Subcutaneous abdominal adipose tissue (tissue), 5 donors: ENCODE data around the gene GNG4.
"Not testable (repeated sequence)": the region's sequence is repeated elsewhere in the genome, so short reads cannot be mapped to it uniquely, and the experiment has no call there.

ENCODE experiments used
- H3K27ac ChIP-seq: one replicate; pipeline ENCODE4 v1.7.0; 2013; ENCODE audit warnings: low read depth, mild to moderate bottlenecking, inconsistent platforms, low read length, moderate library complexity
- H3K27me3 ChIP-seq, 5 donors: one replicate each; pipeline ENCODE4 v1.7.0; 2013; ENCODE audit warnings: low read length in 5 of 5, inconsistent platforms in 1 of 5; ENCODE audit not compliant: control insufficient read depth in 5 of 5, insufficient read depth in 4 of 5
- H3K36me3 ChIP-seq, 5 donors: one replicate each; pipeline ENCODE4 v1.7.0; 2013; ENCODE audit warnings: low read length in 5 of 5; ENCODE audit not compliant: control insufficient read depth in 5 of 5, insufficient read depth in 5 of 5
- H3K4me1 ChIP-seq, 5 donors: one replicate each; pipeline ENCODE4 v1.7.0; 2013; ENCODE audit warnings: low read length in 5 of 5, mild to moderate bottlenecking in 3 of 5, moderate library complexity in 1 of 5; ENCODE audit not compliant: control insufficient read depth in 5 of 5, insufficient read depth in 5 of 5
- H3K4me3 ChIP-seq, 5 donors: one replicate each; pipeline ENCODE4 v1.7.0; 2013; ENCODE audit warnings: low read length in 5 of 5, low read depth in 1 of 5
- H3K9ac ChIP-seq, 5 donors: one replicate each; pipeline ENCODE4 v1.7.0; 2013; ENCODE audit warnings: low read length in 5 of 5, mild to moderate bottlenecking in 4 of 5, moderate library complexity in 3 of 5
- H3K9me3 ChIP-seq, 5 donors: one replicate each; pipeline ENCODE4 v1.7.0; 2013; ENCODE audit warnings: low read length in 5 of 5; ENCODE audit not compliant: control insufficient read depth in 5 of 5
- donor health status: healthy.
- donor health status: healthy.
- donor health status: healthy.
- donor health status: healthy.
- donor health status: healthy.

GNG4 gene

DNA sequence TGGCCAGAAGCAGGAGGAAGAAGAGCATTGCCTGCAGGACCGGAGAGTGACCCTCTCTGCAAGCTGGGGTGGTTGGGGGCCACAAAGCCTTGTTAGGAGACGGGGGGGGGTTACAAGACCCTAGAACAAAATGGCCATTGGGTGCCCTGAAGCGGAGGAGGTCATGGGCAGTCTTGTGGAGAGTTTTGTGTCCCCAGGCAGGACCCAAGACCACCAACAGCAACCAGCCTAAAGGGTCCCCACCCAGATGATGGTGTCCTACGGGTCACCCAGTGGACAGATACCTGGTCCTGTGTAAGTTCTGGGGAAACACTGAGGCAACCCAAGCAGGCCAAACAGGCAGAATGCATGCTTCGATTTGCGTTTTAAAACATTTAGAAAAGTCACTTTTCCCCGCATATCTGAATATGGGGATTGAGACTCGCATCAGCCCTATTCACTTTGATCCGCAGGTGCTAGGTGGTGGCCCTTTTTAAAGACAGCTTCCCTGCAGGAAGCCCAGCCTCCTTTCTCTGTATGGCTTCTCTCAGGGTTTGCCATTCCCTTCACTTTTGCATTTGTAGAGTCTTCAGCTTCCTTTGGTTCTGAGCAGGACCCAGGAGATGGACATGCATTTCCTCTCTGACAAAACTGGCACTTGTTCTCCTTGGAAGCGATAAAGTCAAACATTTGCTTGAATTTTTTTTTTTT is 21.1 kb downstream of the GNG4 start:
- Histone ChIP-seq H3K9ac (no peak overlapping the region), H3K4me1 (peaks cover 0 to 10% (median 7%) of the 10 kb centered on the region in 5 donors), H3K27ac (no peak overlapping the region), H3K9me3 (no peaks in the 10 kb centered on the region), H3K4me3 (no peak overlapping the region), H3K27me3 (peaks cover under 1 to 2% (median 1%) of the 10 kb centered on the region in 5 donors), H3K36me3 (no peaks in the 10 kb centered on the region)

- no peak overlapping the region for H3K9ac ChIP-seq
- no peak overlapping the region for H3K4me3 ChIP-seq
- H3K27me3 ChIP-seq = peaks cover 4 to 6% (median 5%) of the 10 kb centered on the region in 5 donors
- peaks cover 0 to 4% (median 0%) of the 10 kb centered on the region in 5 donors for H3K4me1 ChIP-seq
- H3K36me3 ChIP-seq = no peaks in the 10 kb centered on the region
- no peaks in the 10 kb centered on the region for H3K9me3 ChIP-seq
- no peak overlapping the region for H3K27ac ChIP-seq
Observed at GRCh38 chr1:235625831-235626230, 23.8 kb downstream of the GNG4 start.

DNA sequence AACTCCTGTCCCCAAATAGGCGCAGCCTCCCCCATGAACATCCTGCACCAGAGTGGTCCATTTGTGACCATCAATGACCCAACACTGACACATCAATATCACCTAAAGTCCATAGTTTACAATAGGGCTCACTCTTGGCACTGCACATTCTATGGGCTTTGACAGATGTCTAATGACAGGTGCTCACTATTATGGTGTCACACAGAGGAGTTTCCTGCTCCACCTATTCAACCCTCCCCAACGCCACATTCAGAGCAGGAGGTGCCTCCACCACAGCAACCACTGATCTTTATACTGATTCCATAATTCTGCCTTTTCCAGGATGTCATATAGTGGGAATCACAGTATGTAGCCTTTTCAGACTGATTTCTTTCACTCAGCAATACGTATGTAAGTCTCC is 24.2 kb downstream of the GNG4 start:
- Histone ChIP-seq H3K4me1 (peaks cover 0 to 4% (median 0%) of the 10 kb centered on the region in 5 donors), H3K9me3 (no peaks in the 10 kb centered on the region), H3K4me3 (no peak overlapping the region), H3K36me3 (no peaks in the 10 kb centered on the region), H3K27ac (no peak overlapping the region), H3K9ac (no peak overlapping the region), H3K27me3 (peaks cover 4 to 6% (median 5%) of the 10 kb centered on the region in 5 donors)

- Histone ChIP-seq H3K4me1 (peaks cover 0 to 4% (median 0%) of the 10 kb centered on the region in 5 donors), H3K9me3 (no peaks in the 10 kb centered on the region), H3K27me3 (peaks cover 4 to 6% (median 5%) of the 10 kb centered on the region in 5 donors), H3K27ac (no peak overlapping the region), H3K4me3 (no peak overlapping the region), H3K36me3 (no peaks in the 10 kb centered on the region), H3K9ac (no peak overlapping the region)
Observed at GRCh38 chr1:235624721-235625333, 24.8 kb downstream of the GNG4 start.

- Histone ChIP-seq H3K27me3 (peaks cover 4 to 6% (median 5%) of the 10 kb centered on the region in 5 donors), H3K4me3 (no peak overlapping the region), H3K36me3 (no peaks in the 10 kb centered on the region), H3K27ac (no peak overlapping the region), H3K9me3 (no peaks in the 10 kb centered on the region), H3K4me1 (peaks cover 0 to 4% (median 0%) of the 10 kb centered on the region in 5 donors), H3K9ac (no peak overlapping the region)
Observed at GRCh38 chr1:235622936-235623779, 26.4 kb downstream of the GNG4 start.

DNA sequence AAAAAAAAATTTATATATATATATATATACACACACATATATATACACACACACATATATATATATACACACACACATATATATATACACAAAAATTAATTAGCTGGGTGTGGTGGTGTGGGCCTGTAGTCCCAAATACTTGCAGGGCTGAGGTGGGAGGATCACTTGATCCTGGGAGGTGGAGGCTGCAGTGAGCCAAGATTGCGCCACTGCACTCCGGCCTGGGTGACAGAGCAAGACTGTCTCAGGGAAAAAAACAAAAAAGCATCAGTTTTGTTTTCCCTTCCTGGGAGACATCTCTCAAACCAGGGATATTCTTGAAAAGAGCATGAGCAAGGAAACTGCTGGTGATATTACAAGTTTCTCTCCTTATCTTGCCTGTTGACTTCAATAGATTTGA is 30.4 kb downstream of the GNG4 start:
- not testable (repeated sequence) for H3K4me1 ChIP-seq, H3K9me3 ChIP-seq, H3K36me3 ChIP-seq, H3K27me3 ChIP-seq, H3K27ac ChIP-seq, H3K4me3 ChIP-seq, H3K9ac ChIP-seq

DNA sequence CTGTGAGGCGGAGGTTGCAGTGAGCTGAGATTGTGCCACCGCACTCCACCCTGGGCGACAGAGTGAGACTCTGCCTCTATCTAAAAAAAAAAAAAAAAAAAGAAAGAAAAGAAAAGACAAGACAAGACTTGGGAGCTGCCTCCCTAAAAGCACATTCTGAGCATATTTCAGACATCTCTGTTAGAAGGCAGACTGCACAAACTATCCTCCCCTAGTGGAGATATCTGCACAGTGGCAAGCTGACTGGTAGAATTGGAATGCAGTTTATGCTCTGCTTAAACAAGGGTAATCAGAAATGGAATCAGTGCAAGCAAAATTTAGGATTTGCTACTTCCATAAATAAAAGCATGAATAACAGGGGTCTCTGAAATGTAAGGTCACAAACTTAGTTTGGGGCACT is 31.8 kb downstream of the GNG4 start:
- no peak overlapping the region for H3K4me3 ChIP-seq
- no peaks in the 10 kb centered on the region for H3K36me3 ChIP-seq
- H3K9ac ChIP-seq = no peak overlapping the region
- H3K4me1 ChIP-seq = no peaks in the 10 kb centered on the region
- H3K9me3 ChIP-seq = no peaks in the 10 kb centered on the region
- peaks cover 0 to 3% (median 0%) of the 10 kb centered on the region in 5 donors for H3K27me3 ChIP-seq
- no peak overlapping the region for H3K27ac ChIP-seq

GRCh38 chr1:235617140-235617539 is 32.4 kb downstream of the GNG4 start:
- Histone ChIP-seq H3K27ac (no peak overlapping the region), H3K36me3 (no peaks in the 10 kb centered on the region), H3K4me1 (peaks cover 0 to 2% (median 0%) of the 10 kb centered on the region in 5 donors), H3K4me3 (no peak overlapping the region), H3K9me3 (no peaks in the 10 kb centered on the region), H3K27me3 (peaks cover 0 to 3% (median 0%) of the 10 kb centered on the region in 5 donors), H3K9ac (no peak overlapping the region)

- H3K36me3 ChIP-seq = no peaks in the 10 kb centered on the region
- H3K9ac ChIP-seq = no peak overlapping the region
- H3K4me1 ChIP-seq = peaks cover 0 to 2% (median 0%) of the 10 kb centered on the region in 5 donors
- H3K27me3 ChIP-seq = peaks cover 0 to 3% (median 0%) of the 10 kb centered on the region in 5 donors
- no peaks in the 10 kb centered on the region for H3K9me3 ChIP-seq
- no peak overlapping the region for H3K27ac ChIP-seq
- no peak overlapping the region for H3K4me3 ChIP-seq
Observed at GRCh38 chr1:235614442-235614954, 35.1 kb downstream of the GNG4 start.
